ENCODE measurements around the gene TP73.
A peak's percentile ranks its signal among the peaks of the same experiment; 100 is the strongest.

Gene TP73

DNA sequence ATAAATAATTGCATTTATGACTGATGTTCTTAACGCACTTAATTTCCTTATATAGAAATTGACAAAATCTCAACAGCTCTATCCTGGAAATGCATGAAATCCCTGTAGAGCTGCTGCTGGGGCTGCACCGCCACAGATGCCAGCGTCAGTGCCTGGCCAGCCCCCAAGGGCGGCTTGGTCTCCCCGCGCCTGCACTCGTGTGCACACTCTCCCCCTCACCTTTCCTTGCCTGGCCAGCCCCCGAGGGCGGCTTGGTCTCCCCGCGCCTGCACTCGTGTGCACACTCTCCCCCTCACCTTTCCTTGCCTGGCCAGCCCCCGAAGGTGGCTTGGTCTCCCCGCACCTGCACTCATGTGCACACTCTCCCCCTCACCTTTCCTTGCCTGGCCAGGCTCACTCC is 16.2 kb upstream of the TP73 start:
- no peak for DNase-seq

DNA sequence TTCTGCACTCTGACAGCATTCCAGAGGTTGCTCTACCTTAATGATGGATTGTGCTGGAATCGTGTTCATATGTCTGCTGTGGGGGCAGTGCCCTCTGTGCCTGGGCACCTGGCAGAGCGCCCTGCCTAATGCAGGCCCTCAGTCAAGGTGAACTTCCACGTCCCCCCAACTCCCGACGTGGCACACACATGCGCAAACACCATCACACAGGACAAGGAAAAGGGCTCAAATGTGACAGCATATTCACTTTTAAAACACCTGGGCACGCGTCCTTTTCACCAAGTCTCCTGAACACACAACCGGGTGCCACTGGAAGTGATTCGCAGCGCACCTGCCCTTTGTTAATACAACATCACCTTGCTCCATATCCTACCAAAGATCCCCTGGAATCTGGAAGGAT is 15.8 kb upstream of the TP73 start:
- DNase-seq = no peak

DNA sequence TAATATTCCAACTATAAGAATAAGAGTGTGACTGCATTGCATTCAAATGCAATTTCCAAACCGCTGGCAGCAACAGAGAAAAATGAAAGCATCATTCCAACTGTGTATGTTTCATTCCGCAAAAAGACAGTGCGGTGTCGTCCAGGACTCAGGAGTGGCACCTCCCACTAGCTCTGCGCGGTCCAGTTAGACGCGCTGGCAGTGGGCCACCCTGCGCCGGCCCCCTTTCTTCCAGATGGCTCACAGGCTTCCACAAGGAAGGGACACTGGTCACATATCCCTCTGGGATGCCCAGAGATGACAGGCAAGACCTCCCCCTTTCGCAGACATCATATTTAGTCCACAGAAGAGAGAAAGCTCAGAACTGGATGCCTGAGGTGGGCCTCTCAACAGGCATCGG is 14.3 kb upstream of the TP73 start:
- DNase-seq = no peak

DNA sequence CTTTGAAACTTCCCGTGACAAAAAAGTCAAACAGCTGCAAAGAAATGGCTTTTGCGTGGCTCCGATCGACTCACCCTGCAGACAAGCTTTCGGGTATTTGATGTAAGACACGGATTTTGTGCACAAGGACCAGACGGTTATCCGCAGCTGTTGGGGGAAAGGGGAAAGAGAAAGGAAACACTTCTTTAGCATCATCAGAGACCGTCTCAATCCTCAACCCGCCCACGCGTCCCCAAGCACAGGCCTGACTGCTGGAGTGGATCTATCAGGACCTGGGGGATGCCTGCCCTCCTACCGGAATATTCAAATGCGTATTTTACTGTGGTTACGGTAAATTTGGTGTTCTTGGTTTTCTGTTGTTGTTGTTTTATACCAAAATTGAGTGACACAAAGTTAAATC is 13.6 kb upstream of the TP73 start:
- DNase-seq = no peak

DNA sequence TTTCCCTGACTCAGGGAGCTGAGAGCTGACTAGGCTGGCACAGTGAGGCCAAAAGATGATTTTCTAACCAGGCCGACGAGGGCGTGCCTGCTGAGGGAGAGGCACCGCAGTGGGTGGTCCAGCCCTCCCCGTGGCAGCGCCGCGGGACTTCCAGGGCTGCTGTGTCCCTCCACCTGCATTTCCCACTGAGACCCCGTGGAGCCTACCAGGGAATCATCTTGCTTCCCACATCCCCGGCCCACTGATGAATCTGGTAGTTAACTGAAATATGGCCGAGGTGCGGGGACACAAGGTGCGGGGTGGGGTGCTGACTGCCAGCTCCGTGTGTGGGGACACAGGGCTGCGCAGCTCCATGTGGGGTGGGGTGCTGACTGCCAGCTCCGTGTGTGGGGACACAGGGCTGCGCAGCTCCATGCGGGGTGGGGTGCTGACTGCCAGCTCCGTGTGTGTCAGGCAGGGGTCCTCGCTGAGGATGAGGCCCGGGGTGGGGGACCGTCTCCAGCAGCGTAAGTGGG is 12.9 kb upstream of the TP73 start:
- DNase-seq = no peak

DNA sequence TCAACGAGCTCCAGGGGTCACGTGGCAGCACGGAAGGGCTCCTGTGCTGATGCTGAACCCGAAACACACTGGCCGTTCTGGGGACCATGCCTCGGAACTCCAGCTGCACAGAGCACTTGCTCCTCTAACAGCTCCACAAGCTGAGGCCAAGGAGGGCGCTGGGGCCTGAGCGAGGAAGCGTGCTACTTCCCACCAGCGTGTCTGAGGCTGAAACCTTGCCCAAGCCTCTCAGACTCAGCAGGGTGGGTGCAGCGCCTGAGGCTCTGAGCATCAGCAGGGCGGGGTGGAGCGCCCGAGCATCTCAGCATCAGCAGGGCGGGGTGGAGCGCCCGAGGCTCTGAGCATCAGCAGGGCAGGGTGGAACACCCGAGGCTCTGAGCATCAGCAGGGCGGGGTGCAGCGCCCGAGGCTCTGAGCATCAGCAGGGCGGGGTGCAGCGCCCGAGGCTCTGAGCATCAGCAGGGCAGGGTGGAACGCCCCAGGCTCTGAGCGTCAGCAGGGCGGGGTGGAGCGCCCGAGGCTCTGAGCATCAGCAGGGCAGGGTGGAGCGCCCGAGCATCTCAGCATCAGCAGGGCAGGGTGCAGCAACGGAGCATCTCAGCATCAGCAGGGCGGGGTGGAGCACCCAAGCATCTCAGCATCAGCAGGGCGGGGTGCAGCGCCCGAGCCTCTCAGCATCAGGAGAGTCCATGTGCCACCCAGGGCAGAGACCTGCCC is 12.0 kb upstream of the TP73 start:
- no peak for DNase-seq

DNA sequence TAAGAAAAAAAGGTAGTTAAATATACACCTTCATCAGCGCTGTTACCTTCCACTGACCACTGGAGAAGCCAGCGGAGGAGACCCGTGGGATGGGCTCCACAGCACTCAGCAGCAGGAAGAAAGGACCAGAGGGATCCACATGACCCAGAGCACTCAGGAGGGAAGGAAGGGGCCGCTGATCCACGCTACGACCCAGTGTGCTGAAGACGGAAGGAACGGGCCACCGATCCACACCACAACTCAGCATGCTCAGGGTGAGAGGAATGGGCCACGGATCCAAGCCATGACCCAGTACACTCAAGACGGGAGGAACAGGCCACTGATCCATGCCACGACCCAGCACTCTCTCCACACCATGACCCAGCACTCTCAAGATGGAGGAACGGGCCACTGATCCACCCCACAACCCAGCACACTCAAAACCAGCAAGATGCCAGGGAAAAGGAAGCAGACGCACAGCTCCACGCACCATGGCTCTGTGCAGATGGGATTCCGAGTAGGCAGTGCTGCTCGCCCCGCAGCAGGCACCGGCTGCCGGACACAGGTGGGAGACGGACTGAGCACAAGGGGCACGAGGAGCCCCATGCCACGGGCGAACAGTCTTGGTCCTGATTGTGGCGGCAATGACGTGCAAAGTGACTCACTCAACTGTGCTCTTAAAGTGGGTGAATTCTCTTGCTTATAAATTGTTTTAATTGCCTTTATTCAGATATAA is 11.1 kb upstream of the TP73 start:
- DNase-seq = no peak

DNA sequence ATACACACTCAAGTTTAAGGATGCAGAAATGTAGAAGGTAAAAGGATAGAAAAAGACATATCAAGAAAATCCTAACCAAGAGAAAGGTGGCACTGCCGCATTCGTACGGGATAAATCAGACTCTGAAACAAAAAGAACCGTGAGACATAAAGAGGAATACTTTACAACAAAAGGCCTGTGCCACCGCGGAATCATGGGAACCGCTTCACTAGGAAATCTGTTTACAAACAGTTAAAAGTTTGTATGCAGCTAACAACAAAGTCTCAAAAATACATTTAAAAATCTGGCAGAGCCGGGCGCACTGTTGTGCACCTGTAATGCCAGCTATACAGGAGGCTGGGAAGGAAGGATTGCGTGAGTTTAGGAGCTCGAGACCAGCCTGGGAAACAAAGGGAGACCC is 10.5 kb upstream of the TP73 start:
- no peak for DNase-seq

DNA sequence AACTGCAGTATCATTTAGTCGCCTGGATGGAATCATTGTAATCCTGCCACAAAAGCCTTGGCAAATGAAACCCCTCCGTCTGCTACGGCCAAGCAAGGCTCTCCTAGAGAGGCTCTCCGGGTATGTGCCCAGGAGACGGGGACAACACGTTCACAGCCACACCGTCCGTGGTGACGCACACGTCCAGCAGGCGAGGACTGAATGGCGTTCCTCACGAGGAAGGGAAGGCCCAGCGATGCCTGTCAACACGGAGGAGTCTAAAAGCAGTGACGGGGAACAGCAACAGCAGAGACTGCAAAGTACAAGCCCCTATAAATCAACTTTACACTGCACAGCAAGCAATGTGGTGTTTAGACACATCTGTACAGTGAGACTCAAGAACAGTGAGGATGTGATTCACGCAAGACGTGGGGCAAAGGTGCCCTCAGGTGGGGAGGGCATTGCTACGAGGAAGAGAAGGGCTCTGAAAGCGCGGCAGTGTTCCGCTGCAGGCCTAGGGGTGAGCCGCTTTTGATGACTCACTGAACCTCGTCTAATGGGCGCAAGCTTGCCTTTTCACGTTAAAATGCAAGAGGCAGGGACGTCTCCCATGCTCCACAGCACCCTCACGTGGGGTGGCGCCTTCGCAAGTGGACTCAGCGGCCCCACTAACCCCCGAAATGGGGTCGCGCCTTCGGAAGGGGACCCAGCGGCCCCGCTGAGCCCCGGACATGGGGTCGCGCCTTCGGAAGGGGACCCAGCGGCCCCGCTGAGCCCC is 9.2 kb upstream of the TP73 start:
- no peak for DNase-seq

DNA sequence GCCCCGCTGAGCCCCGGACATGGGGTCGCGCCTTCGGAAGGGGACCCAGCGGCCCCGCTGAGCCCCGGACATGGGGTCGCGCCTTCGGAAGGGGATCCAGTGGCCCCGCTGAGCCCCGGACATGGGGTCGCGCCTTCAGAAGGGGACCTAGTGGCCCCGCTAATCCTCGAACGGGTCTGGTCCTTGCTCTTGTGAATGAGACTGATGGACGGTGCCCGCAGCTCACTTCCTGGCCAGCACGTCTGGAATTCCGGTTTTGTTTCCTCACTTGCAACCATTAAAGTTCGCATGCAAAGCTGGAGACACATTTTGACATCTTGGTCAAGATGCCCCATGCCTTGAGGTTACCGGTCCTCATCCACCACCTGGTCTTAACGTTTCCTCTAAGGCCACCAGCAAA is 8.0 kb upstream of the TP73 start:
- DNase-seq = no peak

DNA sequence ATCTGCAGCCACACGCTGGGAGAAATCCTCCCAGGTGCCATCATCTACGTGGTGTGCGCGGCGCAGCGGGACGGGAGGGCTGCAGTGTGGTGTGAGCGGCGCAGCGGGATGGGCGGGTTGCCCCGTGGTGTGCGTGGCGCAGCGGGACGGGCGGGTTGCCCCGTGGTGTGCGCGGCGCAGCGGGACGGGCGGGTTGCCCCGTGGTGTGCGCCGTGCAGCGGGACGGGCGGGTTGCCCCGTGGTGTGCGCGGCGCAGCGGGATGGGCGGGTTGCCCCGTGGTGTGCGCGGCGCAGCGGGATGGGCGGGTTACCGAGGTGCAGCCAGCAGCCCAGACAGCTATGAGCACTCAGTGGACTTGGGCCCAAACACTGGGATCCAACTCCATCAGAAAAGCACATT is 7.1 kb upstream of the TP73 start:
- DNase-seq = no peak

DNA sequence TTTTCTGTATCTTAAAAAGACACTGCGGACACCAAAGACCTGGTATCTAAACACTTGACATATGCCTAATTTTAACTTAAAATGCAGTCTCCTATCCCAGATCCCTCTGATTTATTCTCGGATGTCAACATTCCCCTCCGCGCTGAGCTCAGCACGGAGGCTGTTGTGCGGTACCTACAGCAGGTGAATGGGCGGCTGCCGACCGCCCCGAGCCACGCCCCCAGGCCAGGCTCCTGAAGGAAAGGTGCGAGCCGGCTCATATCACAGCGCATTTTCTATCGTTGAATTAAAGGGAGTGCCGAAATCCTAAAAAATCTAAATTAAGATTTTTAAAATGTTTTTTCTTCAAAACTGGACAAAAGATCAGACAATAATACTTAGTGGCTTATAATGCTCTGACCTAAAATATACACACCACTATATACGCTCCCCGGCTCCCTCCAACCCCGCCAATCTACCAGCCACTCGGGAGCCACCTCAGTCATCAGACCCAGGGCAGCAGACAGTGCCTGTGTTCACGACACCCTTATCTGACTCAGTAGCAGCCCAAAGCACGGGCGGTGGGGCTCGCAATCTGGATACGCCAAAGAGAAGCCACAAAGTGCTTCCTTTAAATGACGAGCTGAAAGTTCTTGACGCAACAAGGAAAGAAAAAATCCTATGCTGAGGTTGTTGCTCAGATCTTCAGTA is 6.5 kb upstream of the TP73 start:
- DNase-seq = no peak

DNA sequence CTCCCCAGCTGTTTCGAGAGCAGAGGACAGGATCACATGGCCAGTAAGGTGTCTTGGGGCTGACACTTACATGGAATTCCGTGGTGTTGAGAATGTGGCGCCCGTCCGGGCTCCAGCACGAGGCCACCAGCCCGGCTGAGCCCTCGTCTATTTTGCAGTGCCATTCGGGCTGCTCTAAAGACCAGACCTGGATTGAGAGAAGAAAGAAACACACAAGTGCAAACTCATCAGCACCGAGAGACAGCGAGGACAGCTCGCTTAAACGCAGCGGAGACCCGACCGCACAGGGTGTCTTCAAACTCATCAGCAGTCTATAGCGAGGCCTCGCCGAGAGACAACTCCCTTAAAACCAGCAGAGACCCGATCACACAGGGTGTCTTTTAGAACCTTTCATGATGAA is 5.7 kb upstream of the TP73 start:
- no peak for DNase-seq

DNA sequence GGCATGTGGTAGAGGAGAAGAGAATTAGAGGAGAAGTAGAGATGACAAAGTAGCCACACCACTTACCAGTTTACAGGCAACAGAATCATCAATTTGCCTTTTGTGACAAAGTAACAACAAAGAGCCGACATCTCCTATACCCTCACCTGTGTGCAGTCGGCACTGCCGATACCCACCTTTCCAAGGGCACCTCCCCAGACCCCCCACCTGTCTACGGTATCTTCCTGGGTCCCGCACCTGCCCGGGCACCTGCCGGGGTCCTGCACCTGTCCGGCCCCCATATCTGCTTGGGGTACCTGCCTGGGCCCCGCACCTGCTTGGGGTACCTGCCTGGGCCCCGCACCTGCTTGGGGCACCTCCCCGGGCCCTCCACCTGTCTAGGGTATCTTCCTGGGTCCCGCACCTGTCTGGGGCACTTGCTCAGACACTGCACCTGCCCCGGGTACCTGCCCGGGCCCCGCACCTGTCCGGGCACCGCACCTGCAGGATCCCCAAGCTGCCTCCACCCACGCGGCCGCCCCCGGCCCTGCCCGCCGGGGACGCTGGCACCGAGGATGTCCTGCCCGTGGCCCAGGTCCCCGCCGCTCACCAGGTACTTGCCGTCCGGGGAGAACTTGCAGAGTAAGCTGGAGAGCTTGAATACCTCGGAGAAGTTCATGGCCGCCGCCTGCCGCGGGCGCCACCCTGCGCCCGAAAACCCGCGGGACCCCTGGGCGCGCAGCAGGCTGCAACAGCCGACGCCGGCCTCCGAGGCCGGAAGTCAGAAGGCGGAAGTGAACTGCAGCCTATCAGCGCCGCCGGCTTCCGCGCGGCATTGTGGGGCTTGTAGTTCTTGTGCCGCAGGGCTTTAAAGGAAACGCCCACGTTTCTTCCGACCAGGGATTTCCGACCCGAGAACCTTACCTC is 2.7 kb upstream of the TP73 start, which contains the start of gene WRAP73:
Gene WRAP73 (minus strand): TSS at position 762 of the 906 bp plus-strand sequence. CDS start 104 bp downstream, at position 658.
- peak; percentile 94 for DNase-seq

DNA sequence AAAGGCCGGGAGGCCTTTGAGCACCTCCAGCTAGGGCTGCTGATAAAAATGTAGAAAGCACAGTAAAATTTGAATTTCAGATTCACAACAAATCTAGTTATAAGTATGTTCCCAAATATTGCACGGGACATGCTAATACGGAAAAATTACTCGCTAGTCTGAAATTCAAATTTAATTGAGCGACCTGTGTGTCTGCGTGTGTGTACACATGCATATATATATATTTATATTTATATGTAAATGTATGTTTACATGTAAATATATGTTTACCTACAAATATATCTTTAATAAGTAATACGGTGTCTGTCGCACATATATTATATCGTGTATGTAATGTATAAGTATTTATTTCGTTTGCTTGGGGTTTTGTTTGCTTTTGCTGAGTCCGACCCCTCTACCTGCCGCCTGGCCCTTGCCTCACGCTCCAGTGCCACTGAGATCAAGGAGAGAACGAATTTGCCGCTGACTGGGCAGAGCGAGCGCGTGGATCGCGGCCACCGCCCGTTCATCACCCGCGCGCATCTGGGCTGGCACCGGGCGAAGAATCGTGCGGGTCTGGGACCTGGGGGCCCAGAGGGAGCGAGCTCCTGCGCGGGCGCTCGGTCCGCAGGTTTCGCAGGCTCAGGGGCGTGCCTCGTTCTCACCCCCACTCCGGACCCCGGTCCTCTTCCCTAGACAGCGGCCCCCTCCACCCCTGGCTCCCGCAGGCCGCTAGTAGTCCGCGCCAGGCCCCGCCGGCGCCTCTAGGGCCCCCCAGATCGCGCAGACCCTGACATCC is 1.9 kb upstream of the TP73 start:
- DNase-seq = no peak

DNA sequence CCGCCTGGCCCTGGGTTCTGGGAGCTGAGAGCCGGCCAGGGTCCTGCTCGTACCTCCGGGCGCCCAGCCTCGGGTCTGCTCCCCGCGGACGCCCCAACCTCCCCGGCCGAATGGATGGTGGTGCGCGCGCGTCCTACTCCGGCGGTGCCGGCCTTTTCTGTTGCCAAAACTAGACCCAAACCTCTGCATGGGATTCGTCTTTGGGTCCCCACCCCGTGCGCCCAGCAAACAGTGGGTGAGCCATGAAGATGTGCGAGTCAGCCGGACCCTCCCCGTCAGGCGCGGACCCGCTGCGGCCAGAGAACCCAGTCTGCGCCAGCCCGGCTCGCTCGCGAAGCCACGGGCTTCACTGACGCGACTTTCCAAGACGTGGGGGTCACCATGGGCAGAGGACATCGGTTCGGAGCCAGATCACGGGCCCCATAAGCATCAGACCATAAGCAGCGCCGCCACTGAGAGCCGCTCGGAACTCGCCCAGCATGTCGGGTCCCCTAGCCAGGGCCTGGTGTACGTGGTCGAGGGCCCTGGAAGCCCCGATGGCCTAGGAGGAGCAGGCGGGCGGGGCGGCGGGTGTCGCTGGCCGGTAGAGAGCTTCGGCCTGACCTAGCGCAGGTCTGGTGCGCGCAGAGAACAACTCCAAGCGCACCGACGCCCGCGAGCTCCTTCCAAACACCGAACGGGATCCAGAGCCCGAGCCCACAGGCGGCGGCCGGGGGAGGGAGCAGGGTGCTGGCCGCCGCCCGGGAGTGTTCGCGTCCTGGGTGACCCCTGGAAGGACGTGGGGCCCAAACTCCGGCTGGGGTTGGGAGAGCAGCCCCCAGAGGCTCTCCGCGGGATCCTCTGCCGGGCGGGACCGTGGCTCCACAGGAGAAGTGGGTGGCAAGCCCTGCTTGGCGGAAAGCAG is 1.0 kb upstream of the TP73 start:
- DNase-seq = no peak

DNA sequence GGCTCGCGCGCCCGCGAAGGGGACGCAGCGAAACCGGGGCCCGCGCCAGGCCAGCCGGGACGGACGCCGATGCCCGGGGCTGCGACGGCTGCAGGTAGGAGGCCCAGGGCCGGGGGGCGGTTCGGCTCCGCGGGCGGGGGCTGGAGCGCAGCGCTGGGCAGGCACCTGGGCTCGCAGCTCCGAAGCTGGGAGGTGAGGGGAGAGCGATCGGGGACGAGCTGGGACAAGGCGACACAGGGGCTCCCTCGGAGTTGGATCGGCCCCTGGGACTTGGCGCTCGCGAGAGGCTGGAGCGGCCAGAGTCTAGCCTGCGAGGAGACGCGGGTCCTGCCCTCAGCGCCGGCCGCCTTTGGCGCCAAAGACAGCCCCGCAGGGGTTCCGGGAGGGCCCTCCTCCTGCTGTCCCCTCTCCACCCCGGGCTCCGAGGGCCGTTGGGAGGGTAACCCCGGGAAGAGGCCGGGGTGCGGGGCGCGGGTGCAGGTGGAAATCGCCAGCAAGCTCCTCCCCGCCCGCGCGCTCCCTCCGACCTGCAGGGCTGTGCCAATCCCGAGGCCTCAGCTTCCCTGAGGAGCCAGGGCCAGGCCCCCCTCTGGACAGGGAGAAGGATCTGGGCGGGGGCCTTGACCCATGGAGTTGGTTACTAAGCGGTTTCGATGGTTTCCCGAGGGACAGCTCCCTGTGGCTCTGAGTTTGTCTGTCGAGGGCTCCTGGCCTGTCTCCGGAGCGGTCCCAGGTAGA is 401 bp downstream of the TP73 start:
- DNase-seq = peak; percentile 58

DNA sequence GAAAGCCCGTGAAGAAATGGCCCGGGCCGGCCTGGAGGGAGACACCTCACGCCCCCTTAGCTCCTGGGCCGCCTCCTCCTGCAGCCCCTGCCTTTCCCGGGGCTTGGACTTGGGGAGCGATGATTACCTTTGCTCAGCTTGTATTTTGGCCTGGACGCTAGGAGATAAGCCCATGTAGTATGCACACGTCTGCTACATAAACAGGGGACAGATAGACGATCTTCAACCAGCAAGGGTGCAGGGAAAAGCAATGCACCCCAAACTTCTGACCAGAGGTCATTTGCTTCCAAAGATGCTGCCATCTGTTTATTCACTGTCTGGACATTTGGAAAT is 936 bp downstream of the TP73 start:
- no peak for DNase-seq

DNA sequence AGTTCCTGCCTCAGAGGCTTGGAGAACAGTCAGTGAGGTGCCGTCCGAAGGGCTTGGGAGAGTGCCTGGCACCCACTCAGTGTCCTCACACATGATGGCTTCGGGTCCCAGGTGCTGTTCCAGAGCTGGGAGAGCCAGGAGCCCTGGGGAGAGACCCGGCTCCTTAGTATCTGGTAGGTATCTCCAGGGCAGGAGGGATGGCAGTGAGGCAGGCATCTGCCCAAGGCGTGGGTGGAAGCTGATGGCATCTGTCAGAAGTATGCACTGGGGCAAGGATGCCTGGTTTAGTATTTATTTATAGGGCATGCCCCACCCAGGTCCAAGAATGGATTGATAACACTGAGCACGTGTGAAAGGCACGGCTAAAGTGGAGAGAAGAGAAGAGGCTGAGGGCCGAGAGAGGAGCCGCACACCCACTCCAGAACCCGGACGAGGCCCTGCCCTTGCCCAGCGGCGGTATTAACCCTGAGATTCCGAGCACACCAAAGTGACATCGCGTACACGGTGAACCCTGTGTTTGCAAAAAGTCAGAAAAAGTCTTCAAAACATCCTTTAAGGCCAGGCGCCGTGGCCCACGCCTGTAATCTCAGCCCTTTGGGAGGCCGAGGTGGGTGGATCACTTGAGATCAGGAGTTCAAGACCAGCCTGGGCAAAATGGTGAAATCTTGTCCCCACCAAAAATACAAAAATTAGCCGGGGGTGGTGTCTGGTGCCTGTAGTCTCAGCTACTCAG is 2.4 kb downstream of the TP73 start:
- no peak for DNase-seq
